NCI-H2227 (cell line): ENCODE results near the gene SSTR4.

ENCODE experiments used
- DNase-seq: peaks from one replicate; lab custom pipeline; 2025; ENCODE audit not compliant: unreplicated experiment; lab: John Stamatoyannopoulos, UW

Gene SSTR4

GRCh38 chr20:23039885-23040508 lies 4.9 kb downstream of the SSTR4 start:
- DNase-seq = no peak

- DNase-seq = no peak
Measured at GRCh38 chr20:23042270-23042669, 7.2 kb downstream of the SSTR4 start.

DNA sequence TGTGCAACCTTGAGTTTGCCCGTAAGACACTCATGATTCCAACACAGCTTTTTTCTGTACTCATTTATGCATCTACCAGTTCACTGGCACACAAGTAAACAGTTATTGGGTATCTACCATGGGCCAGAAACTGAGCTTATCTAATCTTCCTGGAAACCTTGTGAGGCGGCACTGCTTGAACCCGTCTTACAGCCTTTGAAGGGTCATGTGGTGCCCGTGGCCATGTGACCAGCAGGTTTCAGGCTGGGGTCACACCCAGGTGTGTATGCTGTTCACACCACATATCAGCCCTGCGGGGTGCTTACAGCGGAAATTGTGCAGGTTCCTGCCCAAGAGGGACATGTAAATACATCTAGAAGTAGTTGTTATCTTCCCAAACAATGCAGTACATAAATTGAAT lies 8.3 kb downstream of the SSTR4 start:
- no peak for DNase-seq

- no peak for DNase-seq
Measured at GRCh38 chr20:23046431-23046830, 11.3 kb downstream of the SSTR4 start.

DNA sequence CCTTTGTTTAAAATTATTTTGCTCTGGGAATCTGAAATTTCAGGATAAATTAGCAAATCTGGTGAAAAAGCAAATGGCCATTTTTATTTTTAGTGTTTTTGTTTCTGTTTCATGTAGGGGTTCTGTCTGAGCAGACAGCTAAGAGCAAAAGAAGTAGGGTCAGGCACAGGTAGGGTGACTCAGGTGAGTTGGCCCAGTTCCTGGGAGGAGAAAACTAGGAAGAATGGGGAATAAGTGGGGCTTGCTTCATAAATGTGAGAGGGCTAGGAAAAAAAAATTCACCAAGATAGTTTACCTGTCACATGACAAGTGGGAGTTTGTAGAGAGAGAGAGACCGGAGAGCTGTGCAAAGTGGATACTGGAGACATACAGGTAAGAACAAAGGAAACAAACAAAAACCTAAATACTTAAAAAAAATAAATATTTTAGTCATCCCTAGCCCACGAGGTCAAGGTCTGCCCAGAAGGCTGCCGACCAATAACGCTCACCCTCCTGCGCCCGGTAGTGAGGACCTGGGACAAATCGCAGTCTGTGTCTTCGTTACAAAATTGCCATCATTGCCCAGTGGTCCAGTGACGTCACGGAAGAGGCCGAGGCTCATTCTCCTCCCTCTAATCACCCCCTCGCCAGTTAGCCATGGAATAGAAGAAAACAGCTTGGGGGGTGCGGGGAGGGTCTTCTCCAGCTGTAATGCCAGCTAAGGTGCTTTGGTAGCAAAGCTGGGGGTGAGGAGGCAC lies 12.1 kb downstream of the SSTR4 start:
- no peak for DNase-seq

- DNase-seq = no peak
Measured at GRCh38 chr20:23047738-23048214, 12.7 kb downstream of the SSTR4 start.

GRCh38 chr20:23048283-23049200 lies 13.4 kb downstream of the SSTR4 start:
- DNase-seq = no peak

- no peak for DNase-seq
Measured at GRCh38 chr20:23049201-23050075, 14.3 kb downstream of the SSTR4 start, which contains the start of gene THBD. TSS of gene THBD (minus strand) at chr20:23049672. CDS start at chr20:23049504, 168 bp downstream.

DNA sequence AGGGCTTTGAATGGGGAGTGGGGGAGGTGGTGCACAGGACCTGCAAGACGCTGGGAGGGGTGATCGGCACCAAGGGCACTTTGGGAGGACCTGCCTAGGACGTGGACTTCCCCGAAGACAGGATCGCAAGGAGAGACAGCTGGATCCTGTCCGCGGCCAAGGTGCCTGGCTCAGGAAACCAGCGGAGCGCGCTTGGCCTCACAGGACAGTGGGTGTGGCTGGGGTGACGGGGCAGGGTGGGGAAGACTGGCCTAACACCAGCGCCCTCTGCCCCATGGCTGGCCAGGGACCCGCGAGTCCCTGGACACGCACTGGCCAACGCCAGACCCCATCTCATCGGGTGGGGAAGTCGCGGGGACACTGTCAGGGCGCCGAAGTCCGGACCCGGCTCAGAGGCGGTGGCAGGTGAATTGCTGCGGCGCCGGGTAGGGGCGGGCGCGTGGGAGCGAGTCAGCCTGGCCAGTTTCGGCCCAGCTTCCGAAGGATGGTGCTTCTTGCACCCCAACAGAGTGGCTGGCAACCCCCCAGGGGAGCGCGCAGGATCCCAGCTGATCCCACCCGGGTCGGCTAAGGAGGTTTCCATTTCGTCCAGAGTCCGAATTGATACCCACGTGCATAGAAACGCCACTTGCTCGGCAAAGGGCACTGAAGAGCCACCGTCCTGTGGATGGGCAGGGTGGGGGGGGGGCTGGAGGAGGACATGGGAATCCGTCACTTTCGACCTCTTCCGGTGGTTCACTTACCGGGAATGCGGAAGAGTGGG lies 15.1 kb downstream of the SSTR4 start:
- no peak for DNase-seq

DNA sequence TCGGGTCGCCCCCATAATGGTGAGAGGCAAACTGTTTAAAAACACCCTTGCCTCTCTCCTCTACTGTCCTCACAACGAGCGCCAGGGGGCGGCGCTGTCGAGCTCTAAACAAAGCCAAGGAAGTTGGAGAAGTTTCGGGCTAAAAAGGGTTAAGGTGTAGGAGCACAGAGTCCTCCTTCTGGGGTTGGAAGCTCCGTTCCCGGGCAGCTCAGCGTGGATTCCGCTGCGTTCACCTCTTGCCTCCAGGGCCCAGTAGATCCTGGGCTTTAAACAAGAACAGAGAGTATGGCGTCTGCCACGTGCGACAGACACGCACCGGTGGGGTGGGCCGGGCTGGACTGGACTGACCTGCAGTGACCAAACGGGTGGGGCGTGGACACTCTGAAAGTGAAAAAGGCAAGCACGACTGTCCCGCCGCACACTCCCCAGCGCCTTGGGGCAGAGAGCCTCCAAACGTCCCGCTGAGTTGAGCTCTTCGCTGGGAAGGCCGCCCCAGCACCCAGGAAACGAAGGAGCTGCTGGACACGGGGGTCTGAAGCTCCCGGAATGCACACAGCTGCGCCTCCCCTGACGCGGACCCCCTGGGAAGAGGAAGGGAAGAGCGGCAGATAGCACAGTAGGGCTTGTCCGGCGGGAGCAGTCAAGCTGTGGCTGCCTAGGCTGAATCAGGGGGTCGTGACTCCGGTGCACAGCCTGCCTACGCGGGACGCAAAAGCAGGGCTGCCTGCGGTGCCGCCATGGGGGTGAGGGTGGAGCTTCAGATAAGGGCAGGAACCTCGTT lies 15.9 kb downstream of the SSTR4 start:
- no peak for DNase-seq

DNA sequence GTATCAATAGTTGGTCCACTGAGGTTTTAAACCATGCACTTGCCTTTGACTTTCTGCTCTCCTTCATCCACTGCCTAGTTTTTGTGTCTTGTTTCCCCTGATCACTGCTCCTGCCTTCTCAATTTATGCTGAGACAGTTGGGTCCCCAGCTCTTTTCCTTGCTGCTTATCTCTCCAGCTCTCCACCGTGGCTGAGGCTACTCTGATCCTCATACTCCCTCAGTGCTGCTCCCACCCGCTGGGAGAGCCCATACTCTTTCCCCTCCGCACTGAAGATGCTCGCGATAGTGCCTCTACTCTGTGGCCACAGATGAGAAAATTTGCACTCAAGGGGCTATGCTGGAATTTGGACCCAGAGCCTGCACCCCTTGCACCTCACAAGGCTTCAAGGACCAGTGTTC lies 17.8 kb downstream of the SSTR4 start:
- no peak for DNase-seq

GRCh38 chr20:23058240-23058639 lies 23.1 kb downstream of the SSTR4 start:
- DNase-seq = no peak

DNA sequence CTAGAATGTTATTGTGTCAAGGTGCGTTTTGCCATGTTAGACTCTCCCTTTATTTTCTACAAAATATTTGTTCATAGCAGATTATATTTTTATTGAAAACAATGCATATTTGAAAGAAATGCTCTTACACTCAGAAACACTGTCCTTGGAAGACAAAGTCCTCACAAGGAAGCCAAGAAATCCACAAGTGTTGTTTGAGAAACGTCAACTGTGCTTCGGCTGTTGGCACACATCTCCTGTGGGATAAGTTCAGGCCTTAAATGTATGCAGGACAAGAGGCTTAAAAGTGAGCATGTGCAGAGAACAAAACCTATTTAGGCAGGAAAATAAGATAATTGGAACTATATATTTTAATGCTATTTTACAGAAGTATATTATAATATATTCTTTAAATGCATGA lies 23.9 kb downstream of the SSTR4 start:
- no peak for DNase-seq

DNA sequence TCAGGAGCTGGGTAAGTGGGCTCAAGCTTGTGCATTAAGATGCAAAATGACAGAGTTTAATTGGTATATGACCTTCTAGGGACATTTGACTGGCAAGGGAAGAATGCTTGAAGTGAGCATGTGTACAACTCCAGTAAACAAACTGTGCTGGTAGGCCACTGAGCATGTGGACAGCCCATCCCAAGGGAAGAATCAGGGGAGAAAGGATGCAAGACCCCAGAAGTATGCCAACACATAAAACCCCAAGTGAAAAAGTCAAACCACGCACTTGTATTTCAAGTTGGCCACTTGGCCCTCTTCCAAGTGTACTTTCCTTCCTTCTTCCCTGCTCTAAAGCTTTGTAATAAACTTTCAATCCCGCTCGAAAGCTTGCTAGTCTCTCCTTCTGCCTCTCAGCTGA lies 24.7 kb downstream of the SSTR4 start:
- no peak for DNase-seq

GRCh38 chr20:23060629-23061028 lies 25.5 kb downstream of the SSTR4 start:
- no peak for DNase-seq

DNA sequence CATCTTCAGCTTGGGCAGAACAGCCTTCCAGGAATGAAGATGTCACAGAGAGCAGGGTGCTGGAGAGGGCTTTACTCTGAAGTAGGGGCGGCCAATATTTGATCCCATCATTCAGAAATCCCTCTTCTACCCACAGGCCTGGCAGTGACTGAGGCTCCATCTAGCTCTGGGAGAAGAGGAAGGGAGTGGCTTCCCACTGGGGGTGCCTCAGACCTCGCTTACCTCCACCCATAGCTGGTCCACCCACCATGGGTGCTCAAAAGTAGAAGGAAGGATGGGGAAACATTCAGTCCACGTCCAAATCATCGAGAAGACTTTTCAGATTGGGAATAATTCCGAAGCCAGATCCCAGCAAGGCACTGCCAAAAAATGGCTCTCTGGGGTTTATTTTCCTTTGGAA lies 26.1 kb downstream of the SSTR4 start:
- no peak for DNase-seq

DNA sequence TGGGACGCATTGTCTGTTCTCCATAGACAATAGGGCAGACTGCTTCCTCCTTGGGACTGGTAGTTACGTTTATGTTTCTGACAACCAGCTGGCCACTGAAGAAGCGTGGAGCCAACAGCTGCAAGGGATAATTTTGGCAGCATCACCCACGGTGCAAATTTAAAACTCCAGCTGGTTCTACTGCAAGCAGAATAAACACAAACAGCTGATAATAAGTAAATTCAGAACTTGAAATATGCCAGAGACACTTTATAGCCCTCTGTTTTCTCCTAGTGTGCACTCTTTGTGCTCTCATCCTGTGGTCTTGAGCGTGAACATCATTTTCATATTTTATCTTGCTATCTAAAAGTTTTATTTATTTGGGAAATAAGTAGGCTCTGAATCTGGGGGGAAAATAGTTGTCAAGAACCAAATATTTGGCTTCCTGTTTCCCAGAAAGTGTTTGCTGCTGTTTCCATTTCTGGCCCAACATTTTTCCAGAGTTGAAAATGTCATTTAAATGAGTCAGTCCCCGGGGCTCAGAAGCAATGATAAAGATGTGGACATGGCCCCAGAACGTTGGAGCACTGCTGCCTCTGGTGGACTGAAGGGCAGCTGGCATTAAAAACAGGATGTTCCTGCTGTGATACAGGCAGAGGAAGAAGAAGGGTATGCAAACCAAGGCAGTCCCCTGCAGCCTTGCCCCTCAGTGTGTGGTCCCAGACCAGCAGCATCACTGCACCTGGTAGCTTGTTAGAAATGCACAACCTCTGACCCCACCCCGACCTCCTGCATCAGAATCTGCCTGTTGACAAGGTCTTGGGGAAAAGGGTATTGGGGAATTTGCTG lies 26.8 kb downstream of the SSTR4 start:
- no peak for DNase-seq

DNA sequence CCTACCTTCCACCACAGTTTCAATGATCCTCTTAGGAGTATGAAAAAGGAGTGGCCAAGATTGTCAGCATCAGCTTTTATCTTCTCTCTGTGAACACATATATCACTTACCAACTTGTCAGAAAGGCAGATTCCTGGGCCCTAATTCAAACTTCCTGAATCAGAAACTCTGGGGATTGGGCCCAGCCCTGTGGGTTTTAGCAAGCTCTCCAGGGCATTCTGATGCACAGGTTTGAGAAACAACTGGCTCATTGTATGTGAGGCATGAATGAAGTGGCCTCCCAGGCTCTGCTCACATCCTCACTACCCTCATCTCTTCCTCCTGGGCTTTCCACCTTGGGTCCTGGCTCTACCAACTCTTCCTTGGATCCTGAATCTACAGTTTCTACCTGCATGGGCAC lies 27.5 kb downstream of the SSTR4 start:
- no peak for DNase-seq
